ENCODE results near the gene TCAP.

Gene TCAP

GRCh38 chr17:39667945-39668924, 3.1 kb downstream of the TCAP start, which contains the start of gene PNMT:
Gene PNMT, plus strand, starts transcription at chr17:39668453. Its CDS starts 23 bp downstream, at chr17:39668476.
- DNase-seq: peak; percentile 9 to 34

GRCh38 chr17:39669897-39670735, 5.0 kb downstream of the TCAP start:
- no peak for DNase-seq

DNA sequence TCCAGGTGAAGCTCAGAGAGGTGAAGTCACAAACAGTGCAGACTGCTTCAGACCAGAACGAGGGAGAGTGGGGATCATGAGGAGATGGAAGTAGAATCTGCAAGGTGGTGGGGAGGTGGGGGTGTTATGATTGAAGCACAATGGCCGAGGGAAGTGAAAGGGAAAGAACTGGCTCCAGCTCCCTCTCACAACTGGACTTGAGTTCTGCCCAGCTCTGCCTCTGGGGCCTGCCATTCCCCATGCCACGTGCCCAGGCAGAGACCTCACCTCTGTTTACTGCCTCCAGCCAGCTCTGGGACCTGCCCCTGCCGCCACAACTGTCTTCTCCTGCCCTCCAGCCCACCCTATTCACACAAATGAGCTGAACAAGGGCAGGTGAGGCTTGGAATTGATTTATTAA, 5.6 kb downstream of the TCAP start:
- DNase-seq: no peak

DNA sequence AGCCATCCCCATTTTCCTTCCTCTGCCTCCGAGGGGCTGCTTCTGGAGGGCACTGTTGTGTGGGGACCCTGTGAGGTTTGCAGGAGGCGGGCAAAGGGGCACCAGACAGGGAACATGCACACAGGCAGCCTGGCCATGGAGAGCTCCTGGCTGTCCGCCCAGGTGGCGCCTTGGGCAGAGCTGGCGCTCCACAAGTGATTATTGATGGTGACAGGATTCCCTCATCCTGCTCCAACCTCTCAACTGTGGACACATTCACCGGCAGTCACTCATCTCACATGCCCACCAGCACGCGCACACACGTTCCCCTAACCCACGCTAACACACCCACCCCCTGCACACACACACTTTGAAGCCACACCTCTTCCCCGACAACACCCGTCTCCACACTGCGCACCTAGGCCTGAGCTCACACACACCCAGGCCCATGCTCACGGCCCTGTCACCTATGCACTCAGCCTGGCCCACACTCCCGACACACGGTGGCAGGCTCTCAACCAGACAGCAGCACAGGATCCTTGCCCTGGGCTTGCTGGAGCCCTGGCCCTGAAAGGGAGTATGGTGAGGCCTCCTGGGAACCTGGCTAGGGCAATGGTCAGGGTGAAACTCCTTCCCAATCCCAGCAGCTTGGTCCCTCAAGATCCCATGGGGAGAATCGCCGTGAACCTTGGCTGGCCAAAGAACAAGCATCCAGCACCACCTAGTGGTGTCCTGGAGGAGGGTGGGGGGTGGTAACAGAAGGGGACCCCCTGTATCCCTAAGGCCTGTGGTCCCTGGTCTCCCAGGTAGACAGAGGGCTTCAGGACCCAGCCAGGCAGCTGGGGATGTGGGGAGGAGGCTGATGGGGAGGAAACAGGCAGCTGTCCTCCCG, 6.7 kb downstream of the TCAP start:
- peak in 1 of 2 experiments; percentile 29 for DNase-seq

GRCh38 chr17:39672522-39673334, 7.6 kb downstream of the TCAP start:
- no peak for DNase-seq

DNA sequence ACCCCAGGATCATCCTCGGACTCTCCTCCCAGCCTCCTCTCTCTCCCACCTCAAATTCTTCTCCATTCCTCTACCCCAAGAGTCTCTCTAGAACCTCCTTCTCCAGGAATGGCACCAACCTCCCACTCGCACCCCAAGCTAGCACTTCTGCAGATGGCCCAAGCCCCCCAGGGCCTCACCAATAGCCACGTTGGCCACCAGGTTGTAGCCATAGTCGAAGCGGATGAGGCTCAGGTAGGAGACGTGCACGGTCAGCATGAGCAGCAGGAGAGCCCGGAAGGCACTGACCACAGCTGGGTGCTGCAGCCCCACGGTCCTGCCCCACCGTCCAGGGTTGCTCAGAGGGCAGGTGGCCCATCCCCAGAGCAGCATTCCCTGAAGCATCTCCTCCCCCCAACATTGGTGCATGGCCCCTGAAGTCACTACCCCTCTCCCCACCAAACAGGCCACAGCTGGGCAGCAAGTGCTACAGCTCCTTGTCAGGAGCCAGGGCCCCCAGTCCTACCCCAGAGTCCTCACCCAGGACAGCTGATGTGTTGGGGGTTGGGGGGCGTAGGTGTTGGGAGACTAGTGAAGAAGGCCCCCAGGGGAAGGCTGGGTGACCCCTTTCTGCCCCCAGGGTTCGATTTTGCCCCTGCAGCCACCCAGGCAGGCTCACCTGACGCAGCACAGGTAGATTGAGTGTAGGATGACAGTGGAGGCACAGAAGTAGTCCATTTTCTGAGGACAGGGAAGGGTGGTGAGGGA, 8.4 kb downstream of the TCAP start:
- DNase-seq: no peak

- no peak for DNase-seq
Observed at GRCh38 chr17:39674179-39674578, 9.0 kb downstream of the TCAP start.

- DNase-seq: peak; percentile 83 to 90
Observed at GRCh38 chr17:39674702-39675389, 9.7 kb downstream of the TCAP start.

DNA sequence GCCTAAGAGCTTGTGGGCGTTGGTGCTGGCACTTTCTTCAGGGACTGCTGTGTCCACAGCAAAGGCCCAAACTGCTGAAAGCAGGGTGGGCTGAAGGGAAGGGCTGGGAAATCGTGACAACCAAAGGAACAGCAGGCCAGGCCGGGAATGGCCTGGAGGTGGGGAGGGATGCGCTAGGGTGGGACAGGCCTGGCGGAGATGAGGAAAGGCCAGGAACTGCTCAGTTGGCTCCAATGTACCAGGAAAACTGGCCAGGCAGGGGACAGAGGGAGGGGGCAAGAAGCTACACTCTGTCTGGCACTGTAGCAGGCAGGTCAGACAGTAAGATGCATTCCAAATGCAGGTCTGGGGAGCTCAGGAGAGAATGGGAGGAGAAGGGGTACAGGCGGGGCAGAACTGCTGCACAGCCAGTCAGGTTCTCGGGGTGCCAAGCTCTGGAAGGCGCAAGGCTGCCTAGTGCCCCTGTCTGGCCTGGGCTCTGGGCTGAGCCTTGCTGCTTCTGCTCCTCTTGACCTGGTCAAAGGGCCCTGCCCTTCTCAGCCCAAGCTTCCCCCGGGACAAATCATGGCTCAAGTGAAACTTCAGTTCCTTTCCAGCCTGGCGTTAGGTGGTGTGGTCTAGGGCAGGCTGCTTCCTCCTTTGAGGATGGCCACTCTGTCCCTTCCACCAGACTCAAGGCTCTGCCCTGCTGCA, 10.4 kb downstream of the TCAP start:
- no peak for DNase-seq

- peak; percentile 52 to 71 for DNase-seq
Observed at GRCh38 chr17:39676198-39676819, 11.2 kb downstream of the TCAP start.

DNA sequence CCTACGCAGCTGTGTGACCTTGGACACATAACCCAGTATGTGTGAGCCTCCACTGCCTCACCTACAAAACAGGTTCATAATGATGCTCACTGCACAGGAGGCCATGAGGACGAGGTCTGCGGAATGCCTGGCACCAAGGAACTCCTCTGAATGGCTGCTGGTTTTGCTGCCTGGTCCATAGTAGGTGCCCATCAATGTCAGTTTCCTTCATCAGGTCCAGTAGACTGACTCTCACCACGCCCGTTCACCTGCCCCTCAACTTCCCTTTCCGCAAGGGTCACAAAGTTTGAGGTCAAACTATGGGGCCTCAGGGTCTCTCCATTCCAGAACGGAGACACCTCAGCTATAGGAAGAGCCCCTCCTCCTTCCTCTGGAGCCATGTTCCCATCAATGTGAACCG, 11.9 kb downstream of the TCAP start:
- no peak for DNase-seq

- peak; percentile 15 to 47 for DNase-seq
Observed at GRCh38 chr17:39677542-39678339, 12.6 kb downstream of the TCAP start.

- DNase-seq: no peak
Observed at GRCh38 chr17:39678340-39679116, 13.4 kb downstream of the TCAP start.

GRCh38 chr17:39679521-39680192, 14.5 kb downstream of the TCAP start:
- DNase-seq: no peak

DNA sequence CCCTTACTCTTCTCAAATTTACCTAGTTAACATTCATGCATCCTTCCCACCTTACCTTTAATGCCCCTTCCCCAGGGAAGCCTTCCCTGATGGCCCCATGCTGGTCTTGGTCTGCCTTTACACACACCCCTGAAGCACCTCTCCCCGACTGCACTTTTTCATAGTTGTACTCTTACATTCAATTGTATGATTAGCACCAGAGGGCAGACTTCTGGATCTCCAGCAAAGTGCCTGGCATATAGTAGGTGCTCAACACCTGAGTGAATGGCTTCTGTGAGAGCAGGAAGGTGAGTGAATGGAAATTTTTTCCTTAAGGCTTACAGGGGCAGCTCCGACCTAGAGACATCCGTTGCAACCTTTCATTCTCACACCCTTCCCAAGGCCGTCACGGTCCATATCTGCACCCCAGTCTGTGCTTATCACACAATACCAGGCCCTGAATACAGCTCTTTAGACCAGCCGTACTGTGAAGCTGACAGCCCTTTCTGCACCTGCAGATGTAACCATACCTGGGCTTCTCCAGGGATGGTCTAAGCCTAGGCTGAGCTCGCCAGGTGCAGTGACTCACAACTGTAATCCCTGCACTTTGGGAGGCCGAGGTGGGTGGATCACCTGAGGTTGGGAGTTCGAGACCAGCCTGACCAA, 18.3 kb downstream of the TCAP start:
- no peak for DNase-seq
